Adrenal gland (tissue), 5 donors: Measurements from ENCODE around the gene GALT.

ENCODE experiments used
- POLR2A ChIP-seq, 2 donors: fragments of 450-650 bp; IDR thresholded peaks; one replicate each; pipeline ENCODE4 v1.6.1; 2017; ENCODE audit warnings: antibody characterized with exemption in 2 of 2, mild to moderate bottlenecking in 2 of 2, moderate library complexity in 1 of 2
- TF ChIP-seq, protein P1 (sequence below), 6 experiments: fragments of 450-650 bp in 4 of 6; fragments of 200-600 bp in 2 of 6; sonication (generic) in 1 of 6; IDR thresholded peaks; 1 replicate in 5 of 6; 2 replicates in 1 of 6; pipeline versions ENCODE4 v1.5.1 to v1.8.0; 2016 to 2021; ENCODE audit warnings: antibody characterized with exemption in 6 of 6, mild to moderate bottlenecking in 2 of 6, moderate library complexity in 1 of 6
- donor health status: DM: no; HTN: no; CAD: no.

DNA sequence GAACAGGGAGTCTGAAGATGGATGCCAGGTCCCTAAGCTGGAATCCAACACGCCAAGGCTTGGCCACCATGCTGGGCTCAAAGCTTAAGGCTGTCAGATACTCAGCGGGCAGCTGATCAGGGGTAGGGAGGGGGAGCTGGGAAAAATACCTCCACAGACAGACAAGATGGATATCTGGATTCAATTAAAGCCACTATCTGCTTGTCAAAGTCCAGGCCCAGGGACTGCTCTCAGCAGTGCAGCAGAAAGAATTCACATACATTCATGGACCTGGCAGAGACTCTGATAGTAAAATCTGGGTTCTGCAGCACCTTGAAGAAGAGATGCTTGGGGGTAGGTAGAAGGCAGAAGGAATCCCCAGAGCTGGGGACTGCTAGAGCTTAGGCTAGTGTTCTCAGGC, 31.3 kb upstream of the GALT start:
- TF ChIP-seq, protein P1, sequence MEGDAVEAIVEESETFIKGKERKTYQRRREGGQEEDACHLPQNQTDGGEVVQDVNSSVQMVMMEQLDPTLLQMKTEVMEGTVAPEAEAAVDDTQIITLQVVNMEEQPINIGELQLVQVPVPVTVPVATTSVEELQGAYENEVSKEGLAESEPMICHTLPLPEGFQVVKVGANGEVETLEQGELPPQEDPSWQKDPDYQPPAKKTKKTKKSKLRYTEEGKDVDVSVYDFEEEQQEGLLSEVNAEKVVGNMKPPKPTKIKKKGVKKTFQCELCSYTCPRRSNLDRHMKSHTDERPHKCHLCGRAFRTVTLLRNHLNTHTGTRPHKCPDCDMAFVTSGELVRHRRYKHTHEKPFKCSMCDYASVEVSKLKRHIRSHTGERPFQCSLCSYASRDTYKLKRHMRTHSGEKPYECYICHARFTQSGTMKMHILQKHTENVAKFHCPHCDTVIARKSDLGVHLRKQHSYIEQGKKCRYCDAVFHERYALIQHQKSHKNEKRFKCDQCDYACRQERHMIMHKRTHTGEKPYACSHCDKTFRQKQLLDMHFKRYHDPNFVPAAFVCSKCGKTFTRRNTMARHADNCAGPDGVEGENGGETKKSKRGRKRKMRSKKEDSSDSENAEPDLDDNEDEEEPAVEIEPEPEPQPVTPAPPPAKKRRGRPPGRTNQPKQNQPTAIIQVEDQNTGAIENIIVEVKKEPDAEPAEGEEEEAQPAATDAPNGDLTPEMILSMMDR (IDR thresholded peaks at IDR 0.05) = no peak
- TF ChIP-seq POLR2A (IDR thresholded peaks at IDR 0.05) = no peak
